Activated CD8-positive, alpha-beta memory T cell treated with anti-CD3 and anti-CD28 coated beads for 48 hours (primary cell): ENCODE data around the gene ST7.

Source experiments
- DNase-seq, 3 experiments: peaks; one replicate each; pipeline ENCODE4 v3.0.0-alpha.2; 2020; ENCODE audit warnings: low read depth in 2 of 3, low spot score in 2 of 3

ST7 gene

DNA sequence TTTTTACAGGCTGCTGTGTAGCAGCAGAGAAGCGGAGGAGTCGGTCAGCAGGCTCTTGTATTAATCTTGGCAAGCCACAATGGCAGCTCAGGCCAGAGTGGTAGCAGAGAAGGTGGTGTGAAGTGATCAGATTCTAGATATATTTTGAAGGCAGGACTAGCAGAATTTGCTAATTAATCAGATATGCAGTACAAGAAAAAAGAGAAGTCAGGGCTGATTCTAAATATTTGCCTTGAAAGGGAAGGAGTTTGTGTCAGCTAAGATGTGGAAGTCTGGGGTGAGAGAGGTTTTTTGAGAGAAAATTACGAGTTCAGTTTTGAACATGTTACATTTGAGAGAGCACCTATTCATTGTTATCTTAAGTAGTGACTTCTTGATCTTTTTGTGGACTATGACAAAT is 193.2 kb downstream of the ST7 start:
- DNase-seq: no peak

DNA sequence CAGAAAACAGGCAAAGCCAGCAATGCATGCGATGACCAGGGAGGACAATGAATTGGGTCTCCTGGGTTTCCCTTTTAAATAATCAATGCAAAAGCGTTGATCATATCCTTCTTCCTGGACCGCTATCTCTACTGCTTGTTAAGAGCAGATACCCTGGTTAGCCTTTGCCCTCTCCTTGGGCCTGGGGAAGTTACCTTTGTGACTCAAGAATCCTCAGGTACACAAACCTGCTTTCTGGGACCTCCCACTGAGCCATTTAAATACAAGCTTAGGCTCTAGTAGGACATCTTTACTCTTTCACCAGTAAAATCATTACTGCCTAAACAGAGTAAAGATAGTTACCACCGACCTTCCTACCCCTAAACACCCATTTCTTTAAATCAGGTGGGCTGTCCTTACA is 195.7 kb downstream of the ST7 start:
- no peak for DNase-seq

DNA sequence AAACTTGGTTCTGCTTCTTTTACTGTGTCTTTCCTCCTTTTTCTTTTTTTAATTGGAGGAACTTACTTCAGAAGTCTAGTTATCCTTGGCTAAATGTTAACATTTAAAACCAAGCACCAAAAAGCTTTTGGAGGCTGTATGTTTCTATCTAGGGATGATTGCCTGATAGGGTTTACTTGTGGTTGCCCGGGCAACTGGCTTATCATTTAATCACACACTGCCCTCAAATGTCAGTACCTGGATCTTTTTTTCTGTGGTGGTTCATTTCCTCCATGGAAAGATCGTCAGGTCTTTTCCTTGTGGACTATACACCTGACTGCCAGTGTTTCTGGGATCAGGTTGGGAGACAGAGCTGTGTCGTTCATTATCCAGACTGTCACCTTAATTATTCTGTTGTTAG is 196.4 kb downstream of the ST7 start:
- no peak for DNase-seq

DNA sequence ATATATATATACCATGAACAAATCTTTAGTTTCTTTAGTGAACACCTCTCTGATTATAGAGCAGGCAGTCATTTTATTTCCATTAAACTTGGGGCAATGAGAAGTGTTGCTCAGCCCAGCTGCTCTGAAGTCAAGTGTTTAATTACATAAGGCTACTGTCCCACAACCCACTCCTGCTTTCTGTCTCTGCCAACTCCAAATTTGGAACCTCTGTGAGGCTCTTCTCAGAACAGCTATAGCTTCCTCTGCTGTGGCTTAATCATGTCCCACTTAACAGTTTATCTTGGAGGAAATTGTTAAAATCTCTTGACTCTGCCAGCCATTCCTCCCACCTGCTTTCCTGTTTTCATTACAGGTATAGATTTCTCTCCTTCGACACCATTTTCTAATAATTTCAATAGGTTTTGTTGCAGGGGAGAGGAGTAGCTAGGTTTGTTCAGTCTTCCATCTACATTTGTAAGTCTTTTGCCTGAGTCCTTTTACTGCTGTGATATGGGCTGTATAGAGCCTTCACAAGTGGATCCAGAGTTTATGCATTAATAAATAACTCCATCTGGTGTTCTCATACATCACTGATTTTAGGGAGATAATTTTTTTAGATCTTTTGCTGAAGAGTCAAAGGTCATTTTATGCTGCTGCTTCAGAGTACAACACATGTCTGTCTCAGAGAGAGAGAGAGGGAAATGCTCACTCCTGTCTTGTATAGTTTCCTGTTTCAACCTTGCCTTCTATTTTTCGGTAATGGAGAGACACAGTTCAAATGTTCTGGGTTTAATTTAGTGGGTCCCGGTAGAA is 199.1 kb downstream of the ST7 start:
- DNase-seq: no peak

DNA sequence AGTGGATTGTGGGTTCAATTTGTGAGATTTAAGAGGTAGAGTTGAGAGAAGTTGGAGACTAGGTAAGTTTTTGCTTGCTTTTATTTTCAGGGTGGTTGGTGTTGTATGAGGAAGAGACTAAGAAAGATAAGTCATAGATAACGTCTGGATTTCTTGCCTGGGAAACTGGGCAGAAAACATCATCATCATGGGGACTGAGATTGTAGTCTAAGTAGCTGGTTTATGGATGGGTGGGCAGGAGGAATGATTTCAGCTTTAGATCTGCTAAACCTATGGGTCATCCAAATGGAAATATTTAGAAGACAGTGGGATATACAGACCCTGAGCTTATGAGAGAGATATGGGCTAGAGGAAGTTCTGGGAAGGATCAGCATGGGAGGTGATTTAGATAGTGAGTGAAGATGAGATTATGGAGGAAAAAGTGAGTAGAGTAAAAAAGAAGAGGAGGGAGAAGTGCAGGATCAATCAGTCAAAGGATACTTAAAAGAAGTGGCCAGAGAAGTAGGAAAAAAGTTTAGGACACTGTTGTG is 199.8 kb downstream of the ST7 start:
- DNase-seq: no peak

DNA sequence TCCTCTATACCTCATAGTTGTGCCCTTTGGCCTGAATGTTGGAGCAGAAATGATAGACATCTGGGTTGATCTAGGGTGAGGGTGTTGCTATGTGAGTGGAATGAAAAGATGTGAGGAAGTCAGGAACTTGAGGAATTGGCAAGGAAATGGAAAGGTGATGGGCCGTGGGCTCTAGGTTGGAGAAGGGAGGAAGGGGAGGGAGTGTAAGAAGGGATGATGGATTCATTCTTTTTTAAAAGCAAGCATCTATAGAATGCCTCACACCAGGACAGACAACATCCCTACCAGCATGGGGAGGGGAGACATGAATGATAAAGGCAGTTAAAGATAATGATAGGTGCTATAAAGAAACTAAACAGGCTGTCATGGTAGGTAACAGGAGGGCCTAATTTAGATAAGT is 201.4 kb downstream of the ST7 start:
- DNase-seq: no peak

DNA sequence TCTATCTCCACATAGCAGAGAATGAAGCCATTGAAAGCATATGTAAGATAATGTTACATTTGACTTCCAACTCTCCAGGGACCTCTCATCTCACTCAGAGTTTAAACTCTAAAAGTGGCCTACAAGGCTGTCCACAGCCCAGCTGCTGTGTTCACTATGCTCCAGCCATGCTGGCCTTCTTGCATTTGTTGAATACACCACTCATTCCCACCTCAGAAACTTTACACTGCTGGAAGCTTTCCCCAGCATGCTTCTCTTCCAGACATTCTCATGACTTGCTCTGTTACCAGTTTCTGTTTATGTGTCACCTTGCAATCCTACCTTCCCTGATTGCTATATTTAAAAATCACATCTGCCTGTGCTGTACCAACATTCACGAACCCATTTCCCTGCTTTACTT is 202.4 kb downstream of the ST7 start:
- DNase-seq: no peak

DNA sequence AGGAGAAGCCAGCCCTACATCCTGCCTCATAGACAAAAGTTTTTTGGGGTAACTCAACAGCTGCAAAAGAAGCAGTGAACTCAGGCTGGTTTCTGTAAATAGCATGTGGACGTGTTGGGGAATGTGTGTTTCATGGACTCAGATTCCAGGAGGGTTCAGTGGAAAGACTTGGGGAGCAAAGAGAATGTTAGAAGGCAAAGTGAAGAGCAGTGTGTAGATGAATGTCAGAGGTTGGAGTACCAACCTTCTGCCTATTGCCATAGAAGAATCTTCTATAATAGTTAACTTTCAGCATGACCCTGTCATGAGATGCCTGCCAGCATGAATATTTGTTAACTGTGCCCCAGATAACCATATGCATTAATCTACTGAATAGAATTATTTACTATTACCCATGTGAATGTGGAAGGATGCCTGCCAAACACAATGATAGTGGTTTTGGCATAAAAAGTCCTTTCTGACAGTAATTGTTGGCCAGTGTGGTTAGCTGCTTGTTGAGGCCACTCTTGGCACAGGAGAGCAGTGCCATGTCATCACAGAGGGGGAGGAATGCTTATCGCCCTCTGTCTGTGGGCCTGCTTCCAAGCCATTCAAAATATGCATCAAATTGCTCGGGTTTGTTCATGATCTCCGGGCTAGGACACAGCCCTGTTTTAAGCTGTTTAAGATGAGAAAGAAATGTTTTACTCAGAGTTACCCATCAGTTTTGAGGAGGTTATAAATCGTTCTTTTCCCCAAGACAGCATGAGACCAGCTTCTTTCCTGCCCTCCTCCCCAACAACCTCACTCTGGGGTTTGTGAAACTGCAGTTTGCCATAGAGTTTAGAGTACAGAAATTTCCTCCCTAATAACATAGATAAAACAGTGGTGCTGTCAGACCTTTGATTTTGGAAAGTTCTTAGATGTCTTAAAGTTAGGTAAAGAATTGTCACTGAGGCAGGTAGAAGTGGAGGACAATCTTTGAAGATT is 204.2 kb downstream of the ST7 start:
- DNase-seq: no peak

DNA sequence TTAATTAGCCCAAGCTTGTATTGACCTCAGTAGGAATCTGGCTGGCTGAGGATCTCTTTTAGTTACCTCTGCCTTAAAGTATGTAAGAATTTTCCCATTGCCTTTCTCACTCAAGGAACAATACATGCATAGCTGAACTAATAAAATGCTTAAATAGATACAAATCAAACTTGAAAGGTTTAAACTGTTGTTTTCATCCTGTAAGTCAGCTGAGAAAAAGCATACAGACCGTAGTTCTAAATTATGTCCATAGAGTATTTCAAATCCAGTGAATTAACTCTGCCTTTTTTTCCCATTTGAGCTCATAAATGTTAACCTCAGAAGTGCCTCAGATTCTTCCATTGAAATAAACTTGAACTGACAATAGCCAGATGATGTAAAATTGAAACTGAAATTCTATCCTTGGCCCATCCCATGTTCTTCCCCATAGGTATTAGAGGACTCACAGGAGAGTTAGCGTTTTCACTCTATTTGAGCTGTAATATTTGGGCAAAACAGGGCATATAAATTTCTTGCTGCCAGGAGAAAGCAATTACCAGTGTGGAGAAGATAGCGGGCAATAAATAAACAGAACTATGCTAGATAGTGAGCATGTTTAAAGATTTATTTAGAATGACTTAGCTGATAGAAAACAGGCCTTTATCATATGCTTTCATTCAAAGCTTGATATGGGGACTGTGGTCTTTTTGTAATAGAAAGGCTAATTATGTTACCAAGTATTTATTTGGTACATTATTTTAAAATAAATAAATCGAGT is 205.8 kb downstream of the ST7 start:
- DNase-seq: no peak

DNA sequence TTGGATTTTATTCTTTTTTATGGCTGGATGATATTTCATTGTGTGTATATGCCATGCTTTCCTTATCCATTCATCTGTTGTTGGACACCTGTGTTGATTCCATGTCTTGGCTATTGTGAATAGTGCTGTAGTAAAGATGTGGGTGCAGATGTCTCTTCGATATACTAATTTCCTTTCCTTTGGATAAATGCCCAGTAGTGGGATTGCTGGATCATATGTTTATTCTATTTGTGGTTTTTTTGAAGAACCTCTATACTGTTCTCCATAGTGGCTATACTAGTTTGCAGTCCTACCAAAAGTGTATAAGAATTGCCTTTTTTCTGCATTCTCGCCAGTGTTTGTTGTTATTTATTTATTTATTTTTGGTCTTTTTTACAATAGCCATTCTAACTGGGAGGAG is 209.8 kb downstream of the ST7 start:
- no peak for DNase-seq

DNA sequence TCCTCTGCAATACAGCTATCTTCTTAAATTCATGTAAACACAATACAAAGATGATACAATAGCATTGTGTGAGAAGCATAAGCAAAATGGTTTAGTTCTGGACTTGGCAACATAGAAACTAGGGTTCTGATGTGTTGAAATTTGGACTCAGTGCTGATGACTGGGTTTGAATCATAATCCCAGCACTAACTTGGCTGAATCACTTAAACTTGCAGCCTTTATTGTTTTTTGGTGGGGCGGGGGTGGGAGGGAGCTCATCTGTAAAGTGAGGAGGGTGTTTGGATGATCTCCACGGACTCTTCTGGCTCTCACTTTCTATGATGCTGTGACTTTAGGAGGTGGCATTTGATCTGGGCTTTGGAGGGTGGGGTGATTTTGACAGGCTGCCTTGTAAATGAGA is 211.3 kb downstream of the ST7 start:
- no peak for DNase-seq

DNA sequence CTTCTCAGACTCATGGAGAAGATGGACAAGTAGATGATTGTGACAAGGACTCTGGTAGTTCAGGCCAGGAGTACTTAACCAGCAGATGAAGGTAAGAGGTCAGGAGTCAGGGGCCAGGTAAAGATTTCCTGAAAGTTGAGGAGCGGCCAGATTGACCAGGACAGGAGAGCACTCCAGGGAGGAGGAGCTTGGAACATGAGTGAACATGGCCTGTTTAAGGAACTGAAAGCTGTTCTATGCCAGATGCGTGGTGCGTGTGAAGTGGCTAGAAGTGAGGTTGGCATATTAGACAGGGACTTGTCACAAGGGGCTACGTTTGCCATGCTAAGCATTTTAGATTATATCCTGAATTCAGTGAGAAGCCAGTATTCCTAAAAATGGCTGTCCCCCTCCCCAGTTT is 212.4 kb downstream of the ST7 start:
- DNase-seq: no peak

DNA sequence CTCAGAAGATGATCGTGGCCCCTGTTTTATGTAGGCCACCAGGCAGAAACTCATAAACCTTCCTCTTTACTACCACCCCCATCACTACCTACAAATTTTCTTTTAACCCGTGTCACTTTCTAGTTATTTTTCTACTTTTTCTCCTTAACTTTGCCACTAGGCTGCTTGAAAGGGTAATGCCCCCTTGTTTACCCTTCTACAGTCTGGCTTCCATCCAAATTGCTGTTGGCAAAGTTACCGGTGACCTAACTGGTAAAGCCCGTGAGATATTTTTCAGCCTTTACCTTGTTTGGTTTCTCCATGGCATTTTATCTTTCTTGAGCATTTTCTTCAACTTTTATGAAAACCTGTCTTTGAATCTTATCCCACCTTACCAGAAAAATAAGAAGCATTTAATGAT is 216.6 kb downstream of the ST7 start:
- DNase-seq: no peak

DNA sequence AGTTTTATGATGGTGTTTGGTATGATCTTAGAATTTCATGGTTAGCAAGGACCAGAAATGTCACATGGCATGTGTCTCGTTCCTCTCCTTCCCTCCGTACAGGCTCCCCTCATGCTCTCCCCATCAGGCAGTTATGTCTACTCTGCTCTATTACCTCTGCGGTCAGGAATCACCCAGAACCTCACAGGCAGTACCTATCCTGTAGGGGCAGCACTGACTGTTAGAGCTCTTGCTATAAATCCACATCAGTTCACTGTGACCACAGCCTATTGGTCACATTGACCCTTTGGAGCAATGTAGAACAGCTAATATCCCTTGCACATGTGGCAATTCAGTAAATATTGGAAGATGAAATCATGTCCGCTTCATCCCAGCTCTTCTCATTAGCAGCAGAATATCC is 217.8 kb downstream of the ST7 start:
- DNase-seq: no peak

DNA sequence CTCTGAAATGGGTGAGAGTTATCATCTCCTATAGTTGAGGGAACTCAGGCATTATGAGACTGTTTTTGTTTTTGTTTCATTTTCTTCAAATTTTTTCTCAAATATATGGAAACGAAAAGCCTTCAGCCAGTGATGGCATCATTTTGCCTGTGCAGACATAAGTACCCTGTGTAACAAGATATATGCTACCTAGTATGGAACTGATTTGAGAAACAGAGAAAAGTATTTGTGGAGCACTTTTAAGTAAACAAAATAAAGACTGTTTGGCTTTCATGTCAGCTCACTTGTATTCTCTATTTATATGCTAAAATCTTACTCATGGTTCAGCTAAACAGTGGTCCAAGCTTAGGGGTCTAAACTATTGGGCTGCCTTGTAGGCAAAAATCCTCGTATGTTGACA is 219.0 kb downstream of the ST7 start:
- no peak for DNase-seq

DNA sequence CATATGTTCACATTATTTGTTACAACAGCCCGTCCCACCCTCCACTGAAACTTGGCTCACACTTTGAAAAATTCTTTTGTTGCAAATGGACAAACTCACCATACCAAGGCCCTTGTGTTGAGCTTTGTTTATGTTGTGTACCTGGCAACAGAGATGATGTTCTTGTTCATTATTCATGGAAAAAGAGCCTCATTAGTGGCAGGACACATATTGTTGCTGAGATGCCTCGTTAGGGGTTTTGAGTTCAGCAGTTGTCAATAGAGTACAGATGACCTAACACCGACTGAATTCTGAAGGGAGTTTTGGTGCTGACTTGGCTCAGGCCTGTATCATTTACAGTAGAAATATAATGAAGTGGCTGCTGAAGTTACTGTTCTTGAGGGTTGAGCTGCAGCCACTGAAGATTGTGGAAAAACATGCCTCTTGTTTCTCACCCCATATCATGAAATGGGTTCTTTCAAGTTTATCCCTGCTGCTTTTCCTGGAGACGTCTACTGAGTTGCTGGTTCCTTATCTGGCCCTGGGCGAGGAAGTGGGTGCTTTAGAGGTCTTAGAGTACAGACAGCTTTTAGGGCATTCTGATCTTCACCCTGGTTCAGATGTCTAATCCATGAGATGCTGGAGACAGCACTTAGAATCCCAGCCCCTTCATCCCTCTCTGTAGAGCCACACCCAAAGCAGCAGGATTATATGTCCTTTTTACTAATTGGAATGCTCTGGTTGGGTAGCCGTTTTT is 219.9 kb downstream of the ST7 start:
- DNase-seq: no peak

DNA sequence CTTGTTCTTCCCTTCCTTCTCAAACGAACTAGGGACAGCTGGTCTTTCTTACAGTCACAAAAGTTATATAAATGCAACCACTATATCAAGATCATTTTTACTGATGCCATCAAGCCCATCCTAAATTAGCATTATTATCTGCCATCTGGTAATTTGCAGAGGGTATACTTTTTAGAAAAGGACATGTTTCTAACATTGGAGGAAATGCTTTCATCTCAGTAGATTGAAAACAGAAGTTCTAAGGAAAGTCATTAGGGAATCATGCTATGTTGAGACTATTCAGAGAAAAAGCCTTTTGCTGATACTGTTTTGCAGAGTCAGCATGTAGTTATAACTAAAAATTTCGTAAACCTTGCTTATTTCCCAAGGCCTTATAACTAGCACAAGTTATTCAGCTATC is 222.9 kb downstream of the ST7 start:
- no peak for DNase-seq

DNA sequence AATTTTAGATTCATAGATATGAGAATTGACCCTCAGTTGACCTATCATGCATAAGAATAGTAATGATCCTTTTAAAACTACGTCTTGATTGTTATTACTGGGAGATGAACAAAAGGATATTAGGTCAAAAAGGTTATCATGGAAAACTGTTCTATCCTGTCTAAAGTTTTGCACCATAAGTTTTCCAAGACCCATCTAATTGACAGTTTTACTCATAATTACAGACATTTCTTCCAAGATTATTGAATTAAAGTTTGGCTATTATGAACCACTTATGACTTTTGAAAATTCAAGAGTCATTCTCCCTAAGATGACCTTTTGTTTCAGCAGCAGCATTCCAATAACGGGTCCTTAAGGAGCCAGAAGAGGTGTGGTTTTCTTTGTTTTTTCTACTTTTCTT is 225.3 kb downstream of the ST7 start:
- DNase-seq: no peak

DNA sequence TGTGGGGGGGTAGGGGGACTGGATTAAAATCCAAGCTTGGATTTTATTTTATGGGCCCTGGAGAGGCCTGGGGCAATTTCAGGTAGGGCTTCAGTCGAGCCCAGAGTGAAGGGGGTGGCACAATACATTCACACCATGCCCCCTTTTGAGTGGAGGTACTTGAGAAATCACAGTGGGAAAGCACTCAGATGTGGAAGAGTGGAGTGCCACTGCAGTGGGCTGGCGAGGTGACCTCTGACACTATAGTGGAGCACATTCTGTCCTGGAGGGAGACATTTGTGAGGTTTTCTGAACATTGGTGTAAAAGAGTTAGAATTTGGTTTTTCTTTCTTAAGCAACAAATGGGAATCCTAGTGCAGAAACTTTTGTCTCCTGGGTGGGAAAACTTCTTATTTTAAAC is 226.4 kb downstream of the ST7 start:
- no peak for DNase-seq

DNA sequence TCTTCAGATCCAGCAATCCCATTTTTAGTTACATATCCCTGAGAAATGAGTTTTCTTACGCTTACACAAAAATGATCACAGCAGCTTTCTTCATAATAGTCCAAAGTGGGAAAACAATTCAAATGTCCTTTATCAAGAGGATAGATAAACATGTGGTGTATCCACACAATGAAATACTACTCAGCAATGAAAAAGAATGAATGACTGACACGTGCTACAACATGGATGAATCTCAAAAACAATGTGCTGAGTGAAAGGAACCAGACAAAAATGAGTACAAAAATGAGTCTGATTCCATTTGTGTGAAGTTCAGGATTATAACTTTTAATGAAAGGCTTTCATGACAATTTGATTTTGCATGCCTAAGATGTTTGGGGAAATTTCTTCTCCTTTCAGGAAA is 230.4 kb downstream of the ST7 start:
- no peak for DNase-seq

DNA sequence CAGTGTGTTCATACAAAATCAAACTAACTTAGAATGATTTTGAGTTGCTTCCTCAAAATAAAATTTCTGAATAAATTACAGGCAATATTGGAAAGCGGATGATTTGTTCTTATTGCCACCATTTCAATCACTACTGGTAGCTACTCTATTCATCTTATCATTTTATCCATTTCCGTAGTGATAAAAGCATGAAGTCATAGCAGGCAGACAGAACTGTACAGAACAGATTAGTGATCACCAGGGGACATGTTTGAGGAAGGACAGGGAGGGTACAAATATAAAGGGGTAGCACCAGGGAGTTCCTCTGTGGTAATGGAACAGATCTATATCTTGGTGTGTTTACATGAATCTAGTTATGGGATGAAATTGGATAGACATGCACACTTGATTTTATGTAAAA is 231.1 kb downstream of the ST7 start:
- no peak for DNase-seq
